ENCODE measurements around the gene TMEM250.
"Not testable (repeated sequence)": the region's sequence is repeated elsewhere in the genome, so short reads cannot be mapped to it uniquely, and the experiment has no call there.

The TMEM250 gene

DNA sequence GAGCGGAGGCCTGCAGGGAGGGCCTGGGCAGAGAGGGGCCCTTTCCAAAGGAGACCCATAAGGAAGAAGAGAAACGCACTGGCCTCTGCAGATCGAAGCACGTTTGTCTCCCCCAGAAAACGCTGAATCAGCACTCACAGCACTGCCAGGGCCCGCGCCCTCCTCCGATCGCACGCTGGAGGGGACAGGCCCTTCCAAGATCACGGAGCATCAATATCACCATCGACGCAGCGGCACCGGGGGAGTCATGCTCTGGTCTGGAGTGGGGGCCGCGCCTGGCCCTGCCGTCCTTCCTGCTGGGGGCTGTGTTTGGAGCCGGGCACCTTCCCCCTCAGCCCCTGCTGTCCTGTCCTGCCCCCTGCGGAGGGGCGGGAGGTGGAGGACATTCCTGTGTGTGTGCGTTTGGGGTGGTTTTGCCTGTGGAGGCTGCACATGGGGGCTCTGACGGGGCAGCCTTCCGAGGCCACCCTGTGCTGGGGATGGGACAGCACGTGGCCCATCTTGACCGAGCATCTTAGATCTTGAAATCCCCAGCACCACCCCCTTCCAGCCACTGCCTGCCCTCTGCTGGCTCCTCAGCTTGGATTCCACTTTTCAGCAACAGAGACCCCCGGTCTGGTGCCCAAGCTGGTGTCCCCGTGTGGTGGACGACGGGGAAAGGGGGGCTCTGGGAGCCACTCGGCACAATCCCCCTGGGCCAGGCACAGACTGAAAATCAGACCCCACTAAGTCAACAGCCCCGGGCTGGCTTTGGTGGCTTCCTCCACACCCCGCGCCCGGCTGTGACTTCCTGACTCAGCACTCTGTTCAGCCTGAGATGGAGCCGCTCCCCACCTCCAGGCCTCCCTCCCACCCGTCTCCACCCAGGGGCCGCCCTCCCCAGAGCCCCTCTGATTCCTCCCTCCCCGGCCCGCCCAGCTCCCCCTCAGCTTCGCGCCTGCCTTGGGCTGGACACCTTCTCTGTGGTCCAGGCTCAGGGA is 8.3 kb downstream of the TMEM250 start:
- peak in 1 of 2 experiments; percentile 29 for DNase-seq

DNA sequence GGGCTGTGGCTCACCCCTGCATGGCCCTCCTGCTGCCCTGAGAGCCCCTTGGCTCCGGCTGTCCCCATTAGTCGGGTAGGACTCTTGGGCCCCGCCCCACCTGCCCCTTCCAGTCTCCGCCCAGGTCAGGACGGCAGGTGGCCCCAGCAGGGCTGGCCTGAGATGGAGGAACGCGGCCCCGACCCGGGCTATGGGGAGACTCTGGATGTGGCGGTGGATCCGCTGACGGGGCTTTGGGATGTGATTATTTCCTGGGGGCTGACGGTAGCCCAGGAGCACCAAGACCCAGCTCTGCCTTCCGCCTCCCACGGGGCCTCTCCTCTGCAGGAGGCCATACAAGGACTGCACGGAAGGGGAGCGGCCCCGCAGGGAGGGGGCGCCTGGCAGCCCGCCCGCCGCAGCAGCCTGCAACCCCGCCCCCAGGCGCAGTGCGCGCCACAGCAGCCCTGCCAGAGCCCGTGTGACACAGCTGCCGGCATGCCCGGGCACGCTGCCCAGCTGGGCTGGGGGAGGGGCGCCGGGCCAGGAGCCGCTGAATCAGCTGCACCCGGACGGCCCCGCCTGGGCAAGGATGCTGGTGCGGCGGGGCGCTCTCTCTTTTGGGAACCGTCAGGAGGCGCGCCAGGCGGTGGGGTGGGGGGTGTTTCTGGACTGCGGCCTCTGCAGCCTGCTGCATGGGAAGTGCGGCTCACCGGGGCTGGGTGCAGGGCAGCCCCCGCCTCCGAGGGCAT is 9.2 kb downstream of the TMEM250 start:
- DNase-seq = peak; percentile 89 to 97

DNA sequence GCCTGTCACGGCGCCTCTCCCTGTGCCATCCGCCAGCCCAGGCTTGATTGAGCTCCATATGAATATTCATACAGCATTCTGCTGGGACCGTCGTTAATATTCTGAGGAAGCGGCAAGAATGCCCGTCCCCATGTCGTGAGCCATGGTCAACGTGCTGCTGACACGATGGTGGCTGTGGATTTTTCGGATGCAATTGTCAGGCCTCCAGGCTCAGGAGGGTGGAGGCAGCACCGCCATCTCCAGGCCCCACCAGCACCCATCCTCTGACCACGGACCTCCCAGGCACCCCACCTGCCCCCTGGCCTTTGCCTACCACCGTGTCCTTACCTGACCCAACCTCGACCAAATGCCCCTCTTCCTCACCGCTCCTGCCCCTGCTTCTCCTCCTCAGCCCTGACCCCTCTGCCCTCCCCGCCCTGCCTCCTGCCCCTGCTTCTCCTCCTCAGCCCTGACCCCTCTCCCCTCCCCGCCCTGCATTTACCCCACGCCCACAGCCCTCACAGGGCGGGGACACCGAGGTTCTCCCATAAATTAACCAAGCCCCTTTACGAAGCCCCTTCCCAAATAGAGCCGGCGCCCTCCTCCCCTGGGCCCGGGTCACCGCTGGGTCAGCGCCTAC is 9.9 kb downstream of the TMEM250 start:
- DNase-seq = no peak

DNA sequence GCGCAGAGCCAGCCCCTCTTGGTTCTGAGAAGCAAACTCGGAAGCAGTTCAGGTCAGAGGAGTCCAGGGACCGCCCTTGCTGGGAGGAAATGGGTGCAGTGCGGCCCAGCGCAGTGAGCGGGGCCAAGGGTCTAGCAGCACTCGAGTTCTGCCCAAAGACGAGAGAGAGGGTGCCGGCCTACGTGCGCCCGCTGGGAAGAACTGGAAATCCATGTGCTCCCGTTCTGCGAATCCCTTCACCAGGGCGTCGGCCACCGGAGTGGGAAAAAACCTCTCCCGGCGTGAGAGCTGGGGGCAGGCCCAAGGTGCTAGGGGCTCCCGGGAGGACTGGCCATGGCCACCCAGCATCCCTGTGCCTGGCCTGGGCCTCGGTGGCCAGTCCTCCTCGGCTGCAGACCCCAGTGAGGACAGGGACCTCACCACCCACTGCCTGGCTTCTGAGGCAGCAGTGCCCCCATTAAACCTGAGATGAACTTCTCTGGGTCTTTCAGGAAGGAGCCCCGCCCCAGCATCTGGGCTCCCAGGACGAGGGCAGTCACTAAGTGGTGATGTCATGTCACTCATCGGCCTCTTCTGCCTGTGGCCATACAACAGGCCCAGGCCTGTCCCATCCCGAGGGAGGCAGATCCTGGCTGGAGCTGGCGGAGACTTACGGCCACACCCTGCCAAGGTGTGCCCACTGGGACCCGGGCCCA is 10.6 kb downstream of the TMEM250 start:
- DNase-seq = peak; percentile 93 to 95

DNA sequence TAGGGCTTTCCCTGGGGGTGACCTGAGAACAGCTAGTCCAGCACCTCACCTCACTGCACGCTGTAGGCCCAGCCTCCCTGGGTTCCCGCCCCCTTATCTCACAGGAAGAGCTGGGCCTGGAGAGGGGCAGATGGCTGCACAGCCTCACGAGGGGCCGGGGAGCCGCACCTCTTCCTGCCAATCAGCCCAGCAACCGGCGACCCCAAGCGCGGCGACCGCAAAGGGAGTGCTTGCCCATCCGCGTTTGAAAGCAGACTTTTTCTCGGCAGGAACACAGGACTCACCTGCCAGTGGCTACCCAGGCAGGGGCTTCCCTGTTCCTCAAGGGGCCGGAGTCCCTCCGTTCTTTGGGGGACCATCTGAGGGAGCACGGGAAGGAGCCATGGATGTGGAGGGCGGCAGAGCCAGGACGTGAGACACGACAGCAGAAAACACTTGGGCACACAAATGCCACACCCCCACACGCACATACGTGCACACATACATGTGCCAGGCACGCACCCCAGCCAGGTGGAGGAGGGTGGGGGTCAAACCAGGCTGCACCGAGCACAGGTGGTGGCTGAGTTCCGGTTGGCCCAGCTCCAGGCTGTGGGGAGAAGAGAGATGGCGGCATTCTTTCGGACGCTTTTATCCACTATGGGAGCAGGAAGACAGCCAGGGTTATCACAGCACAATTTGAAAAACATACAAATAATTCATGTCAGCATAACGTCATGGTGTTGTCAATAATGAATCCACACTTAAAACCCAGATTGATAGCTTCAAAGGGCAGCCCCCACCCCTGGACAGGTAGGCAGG is 11.3 kb downstream of the TMEM250 start:
- DNase-seq = peak; percentile 74 to 80

DNA sequence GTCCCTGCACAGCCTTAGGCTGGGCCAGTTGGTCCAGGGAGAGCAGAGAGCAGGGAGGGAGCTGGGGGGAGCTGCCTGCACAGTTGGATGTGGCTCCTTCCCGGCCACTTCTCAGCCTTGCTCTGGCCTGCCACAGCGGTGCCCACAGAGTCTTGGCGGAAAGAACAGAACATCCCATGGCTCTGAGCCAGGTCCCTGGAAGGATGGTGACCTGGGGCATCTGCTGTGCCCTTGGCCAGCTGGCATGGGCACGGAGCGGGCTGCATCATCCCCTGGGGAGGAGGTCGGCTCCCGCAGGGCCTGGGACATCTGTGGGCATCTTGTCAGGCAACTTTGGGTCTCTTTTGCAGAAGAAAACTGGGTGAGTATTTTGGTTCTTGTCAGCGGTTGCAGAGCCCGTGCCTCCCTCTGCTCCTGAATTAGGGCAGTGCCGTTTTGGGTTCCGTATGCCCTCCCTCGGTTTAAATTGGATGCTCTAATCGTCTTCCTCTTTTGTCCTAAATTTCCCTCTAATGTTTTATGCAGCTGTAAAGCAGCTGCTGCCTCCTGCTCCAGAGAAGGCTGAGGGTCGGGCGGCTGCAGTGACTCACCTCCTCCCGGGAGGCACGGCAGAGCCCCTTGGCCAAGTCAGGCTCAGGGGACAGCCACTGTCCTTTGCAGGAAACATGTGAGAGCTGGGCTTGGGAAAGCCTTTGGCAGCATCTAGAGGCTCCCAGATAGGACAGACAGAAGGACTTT is 13.1 kb downstream of the TMEM250 start:
- DNase-seq = peak; percentile 45 to 61

DNA sequence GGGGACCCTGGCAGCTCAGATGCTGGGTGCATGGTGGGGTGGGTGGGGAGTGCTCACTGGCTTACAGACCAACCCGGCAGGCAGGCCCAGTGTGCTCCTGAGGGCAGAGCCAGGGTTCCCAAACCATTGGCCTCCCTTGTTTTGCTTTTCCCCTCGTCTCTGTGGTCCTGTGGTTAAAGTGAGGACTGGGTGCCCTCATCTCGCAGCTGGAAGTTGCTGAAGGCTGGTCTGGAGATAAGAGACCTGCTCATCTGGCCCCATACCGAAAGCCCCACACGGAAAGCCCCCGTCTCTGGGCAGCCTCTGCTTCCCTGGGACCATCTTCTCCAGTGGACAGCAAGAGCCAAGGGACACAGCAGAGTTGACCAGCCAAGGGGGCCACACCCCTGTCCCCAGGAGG is 13.8 kb downstream of the TMEM250 start:
- no peak for DNase-seq

DNA sequence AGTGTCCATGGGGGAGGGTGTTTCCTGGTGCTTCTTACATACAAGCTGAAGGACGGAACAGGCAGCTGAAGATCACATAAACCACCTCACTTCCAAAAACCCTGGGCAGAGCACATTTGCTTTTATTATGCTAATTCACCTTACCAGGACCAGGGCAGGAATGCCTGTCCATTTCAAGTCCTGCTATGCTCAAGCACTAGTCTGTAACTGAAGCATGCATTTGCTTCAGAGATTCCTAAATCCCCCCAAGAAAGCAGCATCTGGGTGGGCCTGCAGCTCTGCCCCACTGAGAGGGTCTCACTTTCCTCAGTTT is 14.2 kb downstream of the TMEM250 start:
- DNase-seq = peak in 1 of 2 experiments; percentile 27

DNA sequence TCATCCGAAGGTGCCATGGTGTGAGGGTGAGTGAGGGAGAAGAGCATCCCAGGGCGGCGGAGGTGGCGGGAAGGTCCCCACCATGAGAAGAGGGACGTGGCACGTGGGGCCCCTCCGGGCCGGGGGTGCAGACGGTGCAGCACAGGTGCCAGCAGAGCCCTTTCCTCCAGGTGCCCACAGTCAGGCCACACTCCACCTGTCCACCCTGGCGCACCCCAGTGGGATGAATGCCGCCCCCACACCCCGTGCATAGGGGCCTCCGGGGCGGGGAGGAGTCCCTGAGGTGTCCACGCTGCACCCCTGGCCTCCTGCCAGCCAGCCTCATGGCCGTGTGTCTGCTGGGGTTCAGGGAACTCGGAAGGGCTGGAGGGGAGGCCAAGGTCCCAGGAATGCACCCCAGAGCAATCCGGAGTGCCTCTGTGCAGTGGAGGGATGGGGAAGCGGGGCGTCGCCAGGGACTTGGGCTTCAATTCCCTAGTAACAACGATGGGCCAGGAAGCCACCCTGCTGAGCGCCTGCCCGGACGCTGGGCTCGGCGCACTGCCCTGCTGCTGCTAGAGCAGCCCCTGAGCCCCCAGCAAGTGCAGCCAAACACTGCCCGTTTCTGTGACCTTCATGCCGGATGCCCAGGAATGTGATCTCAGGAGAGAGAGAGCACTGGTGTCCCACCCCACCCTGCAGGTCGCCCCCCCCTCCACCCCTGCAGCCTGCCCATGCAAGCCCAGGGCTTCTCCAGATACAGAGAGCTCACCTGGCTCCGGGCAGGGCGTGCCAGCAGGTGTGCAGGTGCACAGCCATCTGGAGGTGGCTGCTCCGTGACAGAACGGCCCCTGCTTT is 14.8 kb downstream of the TMEM250 start:
- no peak for DNase-seq

DNA sequence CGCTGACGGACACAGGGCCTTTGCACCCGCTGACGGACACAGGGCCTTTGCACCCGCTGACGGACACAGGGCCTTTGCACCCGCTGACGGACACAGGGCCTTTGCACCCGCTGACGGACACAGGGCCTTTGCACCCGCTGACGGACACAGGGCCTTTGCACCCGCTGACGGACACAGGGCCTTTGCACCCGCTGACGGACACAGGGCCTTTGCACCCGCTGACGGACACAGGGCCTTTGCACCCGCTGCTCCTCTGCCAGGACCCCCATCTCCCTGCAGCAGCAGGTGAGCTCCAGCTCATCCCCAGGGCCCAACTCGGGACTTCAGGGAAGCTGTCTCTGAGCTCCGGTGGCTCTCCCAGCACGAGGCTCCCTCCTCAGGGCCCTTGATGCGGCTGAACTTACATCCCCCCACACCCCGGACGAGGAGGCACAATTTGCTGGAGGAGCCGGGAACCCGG is 17.0 kb downstream of the TMEM250 start:
- not testable (repeated sequence) for DNase-seq

DNA sequence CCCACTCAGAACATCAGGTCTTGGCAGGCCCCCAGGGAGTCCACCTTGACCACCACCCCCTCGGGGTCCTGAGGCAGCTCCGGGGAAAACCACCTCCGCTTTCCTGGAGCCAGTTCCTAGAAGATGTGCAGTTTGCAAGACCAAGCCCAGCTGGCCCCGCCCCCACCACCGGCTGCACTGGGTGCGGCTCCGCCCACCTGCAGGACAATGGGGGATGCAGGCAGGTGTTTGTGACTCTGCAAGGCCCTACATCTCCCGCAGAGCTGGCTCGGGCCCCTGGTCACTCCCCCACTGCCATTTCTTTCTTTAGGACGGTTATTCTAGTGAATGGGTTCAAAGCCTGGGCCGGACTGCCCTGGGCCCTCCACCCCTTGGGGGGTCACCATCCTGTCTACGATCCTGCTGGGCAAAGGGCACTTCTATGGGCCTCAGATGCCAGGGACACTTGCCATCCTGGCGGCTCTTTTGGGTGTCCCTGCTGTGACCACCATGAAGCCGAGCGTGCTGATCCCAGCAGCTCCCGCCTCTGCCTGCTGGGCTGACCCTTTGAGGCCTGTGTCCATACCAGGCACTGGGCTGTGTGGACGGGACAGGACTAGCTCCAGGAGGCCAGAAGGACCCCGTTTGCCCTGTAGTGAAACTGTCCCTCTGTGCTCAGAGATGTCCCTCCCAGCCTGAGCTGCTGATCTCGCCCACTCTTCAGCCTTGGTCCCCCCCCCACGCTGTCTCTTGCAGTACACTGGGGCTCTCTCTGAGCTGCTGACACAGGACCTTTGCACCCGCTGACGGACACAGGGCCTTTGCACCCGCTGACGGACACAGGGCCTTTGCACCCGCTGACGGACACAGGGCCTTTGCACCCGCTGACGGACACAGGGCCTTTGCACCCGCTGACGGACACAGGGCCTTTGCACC is 17.7 kb downstream of the TMEM250 start:
- DNase-seq = no peak

DNA sequence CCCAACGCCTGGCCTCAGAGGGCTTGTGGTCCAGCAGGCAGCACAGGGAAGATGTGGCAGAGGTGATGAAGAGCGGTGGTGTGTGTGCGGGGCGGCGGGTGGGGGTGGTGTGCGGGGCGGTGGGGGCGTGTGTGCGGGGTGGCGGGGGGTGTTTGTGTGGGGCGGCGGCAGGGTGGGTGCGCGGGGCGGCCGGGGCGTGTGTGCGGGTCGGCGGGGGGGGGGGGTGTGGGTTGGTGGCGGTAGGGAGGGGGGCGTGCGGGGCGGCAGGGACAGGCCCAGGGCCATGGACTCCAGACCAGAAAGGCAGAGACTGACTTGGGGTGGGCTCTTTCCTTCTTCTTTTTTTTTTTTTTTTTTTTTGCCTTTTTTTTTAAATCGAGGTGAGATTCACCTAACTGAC is 19.1 kb downstream of the TMEM250 start:
- DNase-seq = no peak

DNA sequence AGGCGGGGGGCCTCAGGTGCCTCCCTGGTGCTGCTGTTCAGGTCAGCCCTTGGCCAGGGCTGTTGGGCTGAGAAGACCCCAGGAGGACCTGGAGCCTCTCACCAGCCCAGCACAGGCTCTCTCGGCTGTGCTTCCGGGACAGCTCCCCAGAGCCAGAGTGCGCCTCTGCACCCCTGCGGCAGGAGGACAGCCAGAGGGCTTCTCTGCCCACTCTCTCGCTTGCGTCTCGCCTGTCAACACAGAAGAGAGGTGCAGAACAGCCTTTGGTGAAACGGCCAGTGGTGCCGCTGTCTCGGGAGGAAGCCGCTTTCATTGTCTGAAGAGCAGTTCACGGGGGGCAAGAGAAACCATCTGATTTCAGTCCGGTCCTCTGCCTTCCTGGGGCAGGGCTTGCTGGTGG is 19.8 kb downstream of the TMEM250 start:
- no peak for DNase-seq

DNA sequence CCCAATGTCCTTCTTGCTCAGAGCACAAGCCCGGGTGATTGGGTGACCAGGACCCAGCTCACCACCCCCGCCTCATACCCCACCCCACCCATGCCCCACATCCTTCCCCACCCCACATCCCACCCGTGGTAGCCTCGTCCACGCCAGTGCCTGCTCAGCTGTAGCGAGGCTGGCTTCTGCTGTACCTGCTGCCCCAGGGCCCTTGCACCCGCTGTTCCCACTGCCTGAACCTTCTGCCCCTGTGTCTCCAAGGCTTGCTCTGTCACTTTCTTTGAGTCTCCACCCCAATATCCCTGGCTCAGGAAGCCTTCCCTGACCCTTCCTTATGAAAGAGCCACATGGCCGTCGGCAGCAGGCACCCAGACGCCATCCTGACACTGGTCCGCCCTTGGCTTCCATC is 20.5 kb downstream of the TMEM250 start:
- no peak for DNase-seq

DNA sequence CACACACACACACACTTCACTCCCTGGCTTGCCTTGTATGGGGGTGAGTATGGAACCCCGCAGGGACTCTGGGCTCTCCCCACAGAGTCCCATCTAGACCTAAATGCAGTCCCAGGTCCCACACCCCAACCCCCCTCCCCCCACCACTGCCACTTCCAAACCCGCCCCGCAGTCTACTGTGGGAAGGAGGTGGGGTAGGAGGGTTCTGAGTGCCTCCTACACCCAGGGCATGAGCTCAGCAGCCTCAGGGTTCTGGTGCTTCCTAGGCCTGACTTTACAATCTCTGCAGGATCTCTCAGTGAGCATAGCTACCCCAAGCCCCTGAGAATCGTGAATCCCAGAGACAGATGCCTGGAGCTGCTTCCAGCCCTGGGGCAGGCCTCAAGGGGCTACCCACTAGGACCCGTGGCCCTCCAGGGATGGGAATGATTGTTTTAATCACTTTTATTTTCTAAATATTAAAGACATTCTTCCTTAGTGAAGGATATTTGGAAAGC is 22.1 kb downstream of the TMEM250 start:
- DNase-seq = no peak

DNA sequence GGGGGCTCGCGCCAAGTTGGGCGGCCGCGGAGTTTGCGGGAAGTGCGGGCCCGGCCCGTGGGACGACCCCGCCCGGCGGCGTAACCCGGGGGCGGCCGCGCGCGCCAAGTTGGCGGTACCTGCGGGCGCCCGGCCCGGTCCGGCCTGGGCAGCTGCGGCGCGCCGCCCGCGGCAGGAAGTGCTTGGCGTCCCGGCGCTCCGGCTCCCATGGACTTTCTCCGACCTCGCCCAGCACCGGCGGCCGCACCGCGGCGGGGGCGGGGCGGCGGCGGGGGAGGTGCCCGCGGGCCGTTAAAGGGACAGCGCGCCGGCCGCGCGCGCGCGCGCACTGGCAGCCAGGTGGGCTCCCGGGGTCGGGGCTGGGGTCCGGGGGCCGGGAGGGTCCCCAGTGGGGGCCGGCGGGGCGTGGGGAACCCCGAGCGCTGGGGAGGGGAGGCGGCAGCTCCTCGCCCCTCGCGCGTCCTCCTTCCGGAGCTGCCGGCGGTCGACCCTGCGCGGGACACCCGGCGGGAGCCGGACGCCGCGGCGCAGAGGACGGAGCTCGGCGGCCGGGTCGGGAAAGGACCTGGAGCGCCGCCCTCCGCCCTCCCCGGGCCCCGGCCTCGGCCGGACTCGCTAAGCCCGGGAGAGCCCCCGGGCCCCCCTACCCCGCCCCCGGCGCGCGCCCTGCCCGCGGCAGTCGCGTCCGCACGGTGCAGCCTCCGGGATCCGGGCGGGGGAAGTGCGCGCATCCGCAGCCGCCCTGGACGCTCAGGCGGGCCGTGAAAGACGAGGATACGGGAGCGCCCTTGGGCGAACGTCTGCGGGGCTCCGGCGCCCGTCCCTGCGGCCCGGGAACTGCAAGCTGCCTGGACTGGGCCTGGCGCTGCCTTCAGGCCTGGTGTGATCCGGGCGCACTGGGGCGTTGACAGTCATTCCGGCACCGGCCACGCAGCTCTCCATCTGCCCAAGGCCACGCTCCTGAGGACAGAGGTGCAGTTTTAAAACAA is 23.3 kb downstream of the TMEM250 start, which contains the start of gene NACC2:
Gene NACC2 (minus strand): TSS at position 220 of the 989 bp plus-strand sequence. CDS start 44,768 bp downstream, outside the sequence.
- peak in 1 of 2 experiments; percentile 42 for DNase-seq
